ENCODE measurements around the gene PSME3IP1.

- no peak for TF ChIP-seq POLR2AphosphoS5 (IDR thresholded peaks at IDR 0.05)
- TF ChIP-seq, protein P1, sequence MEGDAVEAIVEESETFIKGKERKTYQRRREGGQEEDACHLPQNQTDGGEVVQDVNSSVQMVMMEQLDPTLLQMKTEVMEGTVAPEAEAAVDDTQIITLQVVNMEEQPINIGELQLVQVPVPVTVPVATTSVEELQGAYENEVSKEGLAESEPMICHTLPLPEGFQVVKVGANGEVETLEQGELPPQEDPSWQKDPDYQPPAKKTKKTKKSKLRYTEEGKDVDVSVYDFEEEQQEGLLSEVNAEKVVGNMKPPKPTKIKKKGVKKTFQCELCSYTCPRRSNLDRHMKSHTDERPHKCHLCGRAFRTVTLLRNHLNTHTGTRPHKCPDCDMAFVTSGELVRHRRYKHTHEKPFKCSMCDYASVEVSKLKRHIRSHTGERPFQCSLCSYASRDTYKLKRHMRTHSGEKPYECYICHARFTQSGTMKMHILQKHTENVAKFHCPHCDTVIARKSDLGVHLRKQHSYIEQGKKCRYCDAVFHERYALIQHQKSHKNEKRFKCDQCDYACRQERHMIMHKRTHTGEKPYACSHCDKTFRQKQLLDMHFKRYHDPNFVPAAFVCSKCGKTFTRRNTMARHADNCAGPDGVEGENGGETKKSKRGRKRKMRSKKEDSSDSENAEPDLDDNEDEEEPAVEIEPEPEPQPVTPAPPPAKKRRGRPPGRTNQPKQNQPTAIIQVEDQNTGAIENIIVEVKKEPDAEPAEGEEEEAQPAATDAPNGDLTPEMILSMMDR (IDR thresholded peaks at IDR 0.05) = no peak
Measured at GRCh38 chr16:57159447-57159846, 26.4 kb downstream of the PSME3IP1 start.
